TTC549 (cell line): Measurements from ENCODE around the gene FAAP100.

Source experiments
- FAIRE-seq: peaks from 2 replicates; lab custom pipeline; 2012; peaks lifted over from hg19 to GRCh38; lab: Jason Lieb, UNC

The FAAP100 gene

DNA sequence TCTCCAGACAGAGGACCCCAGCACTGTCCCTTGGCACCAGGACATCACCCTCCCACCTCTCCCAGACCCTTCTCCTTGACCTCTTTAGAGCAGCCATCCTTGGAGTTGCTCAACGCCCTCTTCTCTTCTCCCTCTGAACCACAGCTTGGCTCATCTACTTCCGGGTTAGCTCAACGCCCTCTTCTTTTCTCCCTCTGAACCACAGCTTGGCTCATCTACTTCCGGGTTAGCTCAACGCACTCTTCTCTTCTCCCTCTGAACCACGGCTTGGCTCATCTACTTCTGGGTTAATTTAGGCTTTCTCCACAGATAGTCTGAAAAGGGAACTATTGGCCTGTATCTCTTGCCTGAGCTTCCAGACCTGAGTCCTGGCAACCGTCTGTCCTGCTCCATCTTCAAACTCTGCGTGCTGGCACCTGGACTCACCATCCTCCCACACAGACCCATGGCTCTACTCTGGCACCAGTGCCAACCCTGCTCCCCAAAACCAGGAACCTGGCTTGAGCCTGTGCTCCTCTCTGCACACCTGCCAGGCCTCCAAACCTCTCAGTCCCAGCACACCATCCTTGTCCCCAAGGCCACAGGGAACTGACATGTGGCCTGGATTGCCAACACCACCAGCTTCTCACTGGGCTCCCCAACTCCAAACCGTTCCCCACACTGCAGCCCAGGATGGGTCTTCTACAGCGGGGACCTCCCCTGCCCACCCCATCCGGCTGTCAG is 25.3 kb upstream of the FAAP100 start:
- FAIRE-seq = no peak

DNA sequence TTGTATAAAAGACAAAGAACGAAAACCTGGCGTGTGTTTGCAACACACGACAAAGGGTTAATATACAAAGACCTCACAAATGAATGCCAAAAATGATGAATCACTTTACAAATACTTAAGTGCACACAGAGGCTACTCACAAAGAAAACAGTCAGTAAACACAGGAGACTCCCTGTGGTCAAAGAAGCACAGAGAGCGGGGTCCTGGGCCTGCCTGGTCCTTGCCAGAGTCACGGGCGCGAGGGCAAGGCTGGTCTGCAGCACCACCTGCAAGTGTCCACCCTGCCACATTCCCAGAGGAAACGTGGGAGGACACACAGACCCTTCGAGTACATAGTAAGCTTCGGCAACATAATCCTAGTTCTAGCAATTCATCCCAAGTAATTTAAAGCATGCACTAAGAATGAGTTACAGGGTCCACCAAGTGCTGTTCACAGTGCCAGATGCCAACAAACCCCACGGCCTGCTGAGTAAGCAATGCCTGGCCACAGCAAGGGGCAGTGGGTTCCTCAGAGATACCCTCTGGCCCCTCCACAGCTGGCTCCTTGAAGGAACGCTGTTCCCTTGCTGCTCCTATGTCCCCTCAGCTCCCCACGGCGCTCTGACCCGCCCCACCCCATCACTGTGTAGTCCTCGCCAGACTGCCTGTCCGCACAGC is 24.6 kb upstream of the FAAP100 start:
- no peak for FAIRE-seq

DNA sequence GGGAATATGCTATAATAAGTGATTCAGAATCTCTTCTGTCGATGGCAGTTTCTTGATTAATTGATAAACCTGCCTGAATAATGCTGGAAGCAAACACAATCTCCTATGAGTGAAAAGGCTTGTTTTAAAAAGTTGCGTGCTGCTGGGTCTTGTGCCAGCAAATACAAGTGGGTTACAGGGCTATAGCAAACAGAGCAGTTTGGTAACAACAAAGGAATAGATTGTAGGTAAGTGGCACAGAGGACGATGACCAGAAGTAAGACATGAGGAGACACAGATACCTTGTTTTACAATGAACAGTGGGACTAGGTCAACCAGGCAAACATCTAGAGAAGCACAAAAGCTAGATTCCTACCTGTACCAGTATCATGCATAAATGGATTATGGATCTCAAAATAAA is 23.7 kb upstream of the FAAP100 start:
- no peak for FAIRE-seq

DNA sequence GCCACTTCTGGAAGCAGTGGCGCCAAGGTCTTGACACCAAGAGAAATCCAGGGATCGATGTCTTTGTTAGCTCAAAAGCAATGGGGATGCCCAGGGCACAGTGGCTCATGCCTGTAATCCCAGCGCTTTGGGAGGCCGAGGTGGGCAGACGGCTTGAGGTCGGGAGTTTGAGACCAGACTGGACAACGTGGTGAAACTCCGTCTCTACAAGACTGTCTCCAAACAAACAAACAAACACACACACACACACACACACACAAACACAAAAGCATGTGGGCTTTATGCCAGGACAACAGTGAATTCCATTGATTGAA is 22.4 kb upstream of the FAAP100 start:
- FAIRE-seq = no peak

DNA sequence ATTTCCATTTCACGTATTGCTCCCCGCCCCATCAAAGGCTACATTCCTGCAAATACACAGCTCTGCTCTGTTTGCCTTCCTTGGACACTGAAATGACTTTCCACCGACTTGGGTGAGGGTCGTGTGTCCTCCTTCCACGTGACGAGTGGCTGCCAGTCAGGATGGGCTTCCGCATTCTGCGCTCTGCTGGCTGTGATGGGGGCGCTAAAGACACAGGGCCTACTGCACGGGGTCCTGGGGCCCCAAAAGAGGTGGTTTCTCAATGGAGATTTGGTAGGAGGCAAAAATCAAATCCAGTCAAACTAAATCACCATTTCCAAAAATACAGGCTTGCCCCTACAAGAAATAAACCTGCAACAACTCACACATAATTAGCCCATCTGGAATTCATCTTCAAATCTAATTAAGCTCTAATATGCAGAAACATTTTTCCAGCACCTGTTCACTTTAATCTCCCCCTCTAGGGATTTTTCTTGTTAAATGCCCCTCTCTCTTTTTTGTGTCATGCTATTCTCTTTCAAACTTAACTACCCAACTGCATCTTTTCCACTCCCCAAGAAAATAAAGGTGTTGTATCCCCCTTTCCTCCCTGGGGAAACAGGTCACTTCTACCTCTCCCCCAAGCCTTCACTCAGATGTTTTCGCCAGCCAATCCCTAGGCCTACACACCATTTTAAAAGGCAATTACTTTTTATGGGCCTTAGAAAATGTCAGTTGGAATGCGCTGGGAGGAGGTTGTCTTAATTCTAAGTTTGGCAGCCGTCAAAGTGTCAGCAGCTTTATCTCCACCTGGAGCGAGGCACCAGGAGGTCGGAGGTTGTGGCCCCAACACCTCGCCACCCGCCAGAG is 21.9 kb upstream of the FAAP100 start:
- FAIRE-seq = no peak

DNA sequence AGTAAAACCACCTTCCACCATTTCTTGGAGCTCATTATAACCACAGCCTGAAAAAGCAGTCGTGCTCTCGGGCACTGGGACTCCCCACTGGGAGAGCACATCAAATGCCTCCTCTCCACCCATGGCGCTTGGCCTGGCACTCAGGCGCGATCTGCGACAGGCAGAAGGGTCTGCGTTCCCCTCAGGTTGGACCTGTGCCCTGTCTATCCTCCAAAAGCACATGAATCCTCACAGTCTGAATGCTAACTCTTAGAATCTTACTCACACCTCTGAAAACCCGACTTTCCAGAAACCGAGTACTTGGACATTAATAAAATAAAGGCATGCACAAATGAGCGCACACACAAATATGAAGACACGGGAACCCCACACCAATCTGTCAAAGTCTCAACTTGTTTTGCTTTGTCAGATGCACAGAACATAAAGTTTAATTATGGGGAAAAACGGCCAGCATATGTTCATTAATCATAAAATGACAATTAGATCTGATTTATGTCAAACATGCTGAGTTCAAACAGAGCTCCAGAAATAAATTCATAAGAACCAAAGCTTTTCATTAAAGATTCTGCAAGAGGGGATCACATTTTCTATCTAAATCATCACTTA is 20.5 kb upstream of the FAAP100 start:
- FAIRE-seq = no peak

DNA sequence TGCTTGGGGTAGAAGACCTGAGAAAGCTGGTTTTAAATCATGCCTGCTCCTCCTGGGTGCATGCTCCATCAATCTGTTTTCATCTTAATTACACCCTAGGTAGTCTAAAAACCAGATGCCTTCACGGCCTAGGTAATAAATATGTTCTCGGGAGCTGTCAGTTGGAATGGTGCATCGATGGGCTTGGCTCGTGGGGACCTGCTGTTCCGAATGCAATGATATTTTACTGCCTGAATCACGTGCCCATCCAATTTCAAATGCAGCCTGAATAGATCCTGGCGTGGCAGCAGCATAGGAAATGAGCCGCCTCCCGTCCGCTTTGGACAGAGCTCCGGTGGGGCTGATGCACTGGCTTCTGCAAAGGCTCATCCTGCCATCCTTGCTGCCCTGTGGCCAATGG is 18.8 kb upstream of the FAAP100 start:
- FAIRE-seq = no peak

DNA sequence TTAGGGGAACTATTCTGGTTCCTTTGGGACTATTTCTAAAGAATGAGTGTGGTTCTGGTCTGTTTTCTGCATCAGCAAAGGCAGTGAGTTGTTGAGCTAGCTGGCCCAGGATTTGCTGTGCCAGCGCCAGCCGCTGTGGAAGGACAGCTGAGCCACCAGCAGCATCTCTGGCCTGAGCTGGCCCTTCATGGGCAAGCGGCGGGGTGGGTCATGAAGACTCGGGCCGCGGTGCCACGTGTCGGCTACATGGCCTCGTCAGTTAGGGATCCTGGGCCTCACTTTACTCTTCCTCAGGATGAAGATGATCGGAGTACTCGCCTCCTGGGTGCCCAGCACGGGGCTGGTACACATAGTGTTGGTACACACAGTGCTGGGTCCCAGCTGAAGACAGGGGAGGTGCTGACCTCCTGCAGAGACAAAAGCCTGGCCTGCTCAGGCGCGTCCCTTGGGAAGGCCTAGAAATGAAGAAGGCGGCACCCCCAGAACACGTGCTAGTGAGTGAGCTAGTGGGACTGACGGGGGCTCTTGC is 17.9 kb upstream of the FAAP100 start:
- FAIRE-seq = no peak

DNA sequence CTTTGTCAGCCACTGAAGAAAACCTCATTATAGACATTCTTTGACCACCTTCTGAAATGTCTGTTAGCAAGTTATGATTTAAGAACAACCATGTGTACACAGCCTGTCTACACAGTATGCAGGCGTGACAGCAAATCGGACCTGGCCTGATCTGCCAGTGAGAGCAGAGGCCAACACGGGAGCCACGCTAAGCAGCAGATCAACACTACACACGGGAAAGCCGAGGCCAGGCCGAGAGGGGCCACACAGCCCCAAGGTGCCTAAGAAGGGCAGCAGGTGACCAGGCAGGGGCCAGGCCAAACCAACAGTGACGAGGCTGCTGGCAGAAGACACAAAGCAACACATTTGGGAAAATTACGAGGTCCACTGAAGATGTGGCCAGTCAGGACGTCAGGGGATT is 16.3 kb upstream of the FAAP100 start:
- FAIRE-seq = no peak

DNA sequence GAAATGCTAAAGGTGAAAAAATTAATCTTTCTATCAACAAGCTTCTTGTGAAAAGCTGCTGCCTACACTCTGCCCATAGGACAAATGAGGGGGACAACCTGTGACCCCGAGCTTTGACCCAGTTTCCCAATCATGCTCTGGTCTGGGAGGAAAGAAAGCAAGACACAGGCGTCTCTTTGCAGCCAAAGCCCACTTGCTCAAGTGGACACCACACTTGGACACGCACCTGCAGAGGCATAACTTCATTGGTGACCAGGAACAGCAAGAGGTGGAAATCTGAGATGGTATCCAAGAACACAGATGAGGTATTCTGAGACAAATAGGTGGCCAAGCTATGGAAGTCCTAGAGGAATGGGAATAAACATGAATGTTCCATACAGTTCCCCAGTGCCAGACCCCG is 15.0 kb upstream of the FAAP100 start:
- no peak for FAIRE-seq

DNA sequence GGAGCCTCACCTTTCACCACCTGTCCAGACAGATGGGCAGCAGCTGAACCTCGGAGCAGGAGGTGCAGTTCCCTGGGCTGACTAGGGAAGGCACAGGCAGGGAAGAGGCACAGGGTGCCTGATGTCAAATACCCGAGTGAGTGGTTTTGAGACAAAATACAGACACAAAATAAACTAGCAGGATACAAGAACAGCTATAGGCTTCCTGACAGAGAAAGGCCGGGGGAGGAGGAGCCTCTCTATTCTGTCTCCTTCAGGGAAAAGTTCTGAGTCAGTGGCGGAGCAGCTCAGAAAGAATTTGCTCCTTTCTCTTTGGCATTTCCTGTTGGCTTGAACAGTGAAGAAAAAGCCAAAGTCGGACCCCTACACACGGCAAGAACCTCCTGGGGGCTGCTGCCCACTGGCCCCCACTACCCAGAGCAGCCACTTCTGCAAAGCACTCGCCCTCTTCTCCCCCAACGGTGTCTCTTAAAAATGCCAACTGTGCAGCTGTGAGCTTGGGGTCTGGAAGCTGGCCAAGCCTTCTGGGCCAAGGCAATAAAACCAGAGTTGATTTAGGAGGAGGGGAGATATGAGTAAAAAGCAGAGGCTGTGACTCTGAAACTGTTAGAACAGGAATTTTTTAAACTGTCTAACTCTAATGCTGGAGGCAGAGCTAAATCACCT is 14.4 kb upstream of the FAAP100 start:
- FAIRE-seq = no peak

DNA sequence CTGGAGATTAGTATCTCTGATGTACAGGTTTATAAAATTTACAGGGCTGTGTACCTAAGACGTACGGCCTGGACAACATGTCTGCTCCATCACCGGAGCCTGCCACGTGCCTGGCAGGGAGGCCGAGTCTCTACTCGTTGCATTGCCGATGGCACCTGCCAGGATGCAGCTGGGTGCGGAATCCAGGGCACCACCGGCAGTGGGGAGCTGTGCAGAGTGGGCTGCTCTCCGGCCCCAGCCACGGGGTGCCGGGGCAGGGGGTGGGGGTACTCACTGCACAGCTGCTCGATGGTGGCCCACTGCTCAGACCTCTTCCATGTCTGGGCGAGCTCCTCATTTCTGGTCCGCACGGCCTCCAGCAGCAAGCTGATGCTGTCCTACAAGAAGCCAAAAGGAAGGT is 13.1 kb upstream of the FAAP100 start:
- FAIRE-seq = no peak

DNA sequence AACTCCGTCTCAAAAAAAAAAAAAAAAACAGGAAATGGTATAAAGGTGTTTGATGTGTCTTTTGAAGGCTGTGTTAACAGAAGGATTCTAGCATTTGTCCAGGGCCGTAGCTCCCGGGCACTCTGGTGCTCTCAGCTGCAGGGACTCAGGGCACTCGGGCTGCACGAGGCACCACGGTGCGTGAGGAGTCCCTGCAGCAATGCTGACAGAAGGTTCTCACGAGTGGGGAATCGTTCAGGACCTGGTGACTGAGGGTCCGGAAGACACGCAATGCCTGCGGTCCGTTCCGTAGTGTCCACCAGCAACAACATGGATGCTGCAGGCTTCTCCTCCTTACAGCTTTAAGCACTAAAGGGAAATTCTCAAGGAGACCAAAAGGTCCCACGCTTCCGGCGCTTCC is 12.6 kb upstream of the FAAP100 start:
- no peak for FAIRE-seq

DNA sequence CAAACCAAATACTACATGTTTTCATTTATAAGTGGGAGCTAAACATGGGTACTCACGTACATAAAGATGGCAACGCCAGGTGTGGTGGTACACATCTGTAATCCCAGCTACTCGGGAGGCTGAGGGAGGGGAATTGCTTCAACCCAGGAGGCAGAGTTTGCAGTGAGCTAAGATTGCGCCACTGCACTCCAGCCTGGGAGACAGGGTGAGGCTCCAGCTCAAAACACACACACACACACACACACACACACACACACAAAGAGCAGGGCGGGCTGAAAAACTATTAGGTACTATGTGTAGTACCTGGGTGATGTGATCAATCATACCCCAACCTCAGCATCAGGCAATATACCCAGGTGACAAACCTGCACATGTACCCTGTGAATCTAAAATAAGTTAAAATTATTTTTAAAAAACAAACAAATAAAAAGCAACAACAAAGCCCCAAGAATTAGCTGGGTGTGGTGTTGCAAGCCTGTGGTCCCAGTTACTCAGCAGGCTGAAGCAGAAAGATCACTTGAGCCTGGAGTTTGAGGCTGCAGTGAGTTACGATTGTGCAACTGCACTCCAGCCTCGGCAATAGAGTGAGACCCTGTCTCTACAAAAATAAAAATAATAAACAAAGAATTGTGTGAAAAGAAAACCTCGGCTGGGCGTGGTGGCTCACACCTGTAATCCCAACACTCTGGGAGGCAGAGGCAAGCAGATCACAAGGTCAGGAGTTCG is 11.9 kb upstream of the FAAP100 start:
- no peak for FAIRE-seq

DNA sequence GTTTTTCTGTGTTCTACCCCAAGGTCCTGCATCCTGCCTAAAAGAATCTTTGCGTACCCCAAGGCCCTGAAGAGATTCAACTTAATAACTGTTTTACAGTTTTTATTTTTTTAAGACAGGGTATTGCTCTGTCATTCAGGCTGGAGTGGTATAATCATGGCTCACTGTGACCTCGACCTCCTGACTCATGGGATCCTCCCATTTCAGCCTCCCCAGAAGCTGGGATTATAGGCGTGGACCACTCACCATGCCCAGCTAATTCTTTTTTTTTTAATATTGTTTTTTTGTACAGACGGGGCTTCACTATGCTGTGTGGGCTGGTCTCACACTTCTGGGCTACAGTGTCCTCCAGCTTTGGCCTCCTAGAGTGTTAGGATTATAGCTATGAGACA is 9.3 kb upstream of the FAAP100 start:
- no peak for FAIRE-seq

DNA sequence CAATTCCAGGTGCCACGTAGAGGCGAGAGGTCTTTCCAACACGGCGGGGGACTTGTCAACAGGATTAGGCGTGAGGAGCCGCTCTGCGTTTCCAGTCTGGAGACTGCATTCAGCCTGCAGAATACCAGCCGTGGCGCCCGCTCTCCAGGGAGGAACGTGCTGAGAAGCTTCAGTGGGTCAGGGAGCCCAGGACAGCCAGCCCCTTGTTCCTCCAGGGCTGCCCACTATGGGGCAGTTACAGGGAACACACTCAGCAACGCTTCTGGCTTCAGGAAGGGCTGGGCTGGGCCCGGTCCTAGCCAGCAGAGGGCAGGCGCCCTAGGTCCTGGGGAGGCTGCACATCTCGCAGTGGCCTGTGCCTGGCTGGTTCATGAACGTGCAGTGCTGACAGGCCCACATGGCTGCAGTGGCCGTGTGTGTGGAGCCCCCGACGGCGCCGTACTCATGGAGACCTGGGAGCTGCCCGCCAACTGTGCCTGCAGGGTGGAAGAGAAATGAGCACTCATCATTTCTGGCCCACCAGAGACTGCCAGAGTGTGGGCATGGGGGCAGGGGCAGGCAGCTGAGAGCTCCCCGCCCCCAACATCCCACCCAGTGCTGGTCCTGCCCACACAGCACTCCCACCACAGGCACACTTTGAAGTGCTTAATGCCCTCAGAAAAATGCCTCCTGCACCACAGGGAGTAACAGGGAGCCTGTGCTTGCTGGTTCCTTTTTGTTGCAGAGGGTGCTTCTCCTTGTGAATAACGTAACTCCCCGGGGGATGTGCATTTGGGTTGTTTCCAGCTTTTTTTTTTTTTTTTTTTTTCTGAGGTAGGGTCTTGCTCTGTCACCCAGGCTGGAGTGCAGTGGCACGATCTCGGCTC is 7.0 kb upstream of the FAAP100 start:
- FAIRE-seq = no peak

DNA sequence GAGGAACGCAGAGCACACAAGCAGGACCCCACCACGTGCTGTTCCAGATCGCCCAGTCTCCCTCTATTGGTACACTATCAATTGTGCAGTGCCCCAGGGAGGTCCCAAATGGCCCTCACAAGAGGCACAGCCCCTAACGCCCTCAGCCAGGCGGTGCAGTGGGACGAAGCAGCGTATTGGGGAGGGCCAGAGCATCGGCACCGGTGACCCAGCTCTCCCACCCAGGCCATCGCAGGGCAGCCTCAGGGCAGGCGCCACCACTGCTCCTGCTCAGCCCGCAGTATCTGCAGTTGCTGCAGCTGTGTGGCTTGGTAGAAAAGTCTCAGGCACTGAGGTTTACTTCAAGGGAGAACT is 5.9 kb upstream of the FAAP100 start:
- FAIRE-seq = no peak

DNA sequence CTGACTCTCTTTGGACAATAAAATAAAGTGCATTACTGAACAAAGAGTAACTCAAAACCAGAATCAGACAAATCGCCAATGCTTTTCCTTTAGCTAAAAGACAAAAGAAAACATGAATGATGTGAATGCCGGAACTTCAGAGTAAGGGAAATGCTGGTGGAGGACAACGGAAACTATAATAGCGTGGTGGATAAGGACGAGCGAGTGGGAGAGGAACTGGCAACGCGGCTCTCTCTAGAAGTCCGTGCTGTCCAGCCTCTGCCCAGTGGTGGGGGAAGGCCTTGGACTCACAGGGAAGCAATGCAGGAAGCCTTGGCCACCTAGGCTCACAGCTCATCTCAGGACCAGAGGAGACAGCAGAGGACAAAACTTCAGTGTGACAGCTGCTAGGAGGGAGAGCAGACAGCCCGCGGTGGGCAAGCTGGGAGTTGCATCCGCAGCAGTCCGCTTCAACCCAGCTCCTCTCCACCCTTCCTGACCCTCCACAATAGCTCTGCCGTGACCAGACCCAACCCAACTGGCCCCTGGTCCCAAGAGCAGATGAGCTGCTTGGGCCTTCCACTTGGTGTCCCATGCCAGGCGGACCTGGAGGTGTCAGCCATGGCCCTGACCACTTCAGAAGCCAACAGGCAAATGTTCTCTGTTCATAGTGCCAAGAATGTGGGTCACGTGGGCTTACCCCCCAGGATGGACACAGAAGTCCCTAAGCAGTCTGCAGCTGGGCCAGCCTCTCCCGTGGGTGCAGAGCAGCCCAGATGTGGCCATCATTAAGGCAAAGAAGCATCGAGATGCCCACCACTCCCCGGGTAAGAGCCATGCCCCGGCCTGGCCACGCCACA is 5.3 kb upstream of the FAAP100 start:
- FAIRE-seq = no peak

DNA sequence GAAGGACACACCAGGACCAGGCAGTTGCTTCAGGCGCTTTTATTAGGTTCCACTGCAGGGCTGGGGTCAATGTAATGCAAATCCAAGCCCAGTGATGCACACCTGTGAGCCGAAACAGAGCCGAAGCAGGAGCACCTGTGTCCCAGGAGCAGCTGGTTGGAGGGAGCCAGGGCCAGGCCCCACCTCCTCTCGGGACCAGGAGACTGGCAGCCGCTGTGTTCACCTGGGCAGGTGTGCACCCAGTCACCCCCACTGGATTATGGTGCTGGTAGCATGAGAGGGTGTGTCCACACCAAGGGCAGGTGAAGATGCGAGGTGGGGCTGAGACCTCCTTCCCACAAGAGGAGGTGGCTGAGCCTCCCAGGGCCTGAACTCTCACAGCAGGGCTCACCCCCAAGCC is 4.7 kb upstream of the FAAP100 start:
- FAIRE-seq = no peak

DNA sequence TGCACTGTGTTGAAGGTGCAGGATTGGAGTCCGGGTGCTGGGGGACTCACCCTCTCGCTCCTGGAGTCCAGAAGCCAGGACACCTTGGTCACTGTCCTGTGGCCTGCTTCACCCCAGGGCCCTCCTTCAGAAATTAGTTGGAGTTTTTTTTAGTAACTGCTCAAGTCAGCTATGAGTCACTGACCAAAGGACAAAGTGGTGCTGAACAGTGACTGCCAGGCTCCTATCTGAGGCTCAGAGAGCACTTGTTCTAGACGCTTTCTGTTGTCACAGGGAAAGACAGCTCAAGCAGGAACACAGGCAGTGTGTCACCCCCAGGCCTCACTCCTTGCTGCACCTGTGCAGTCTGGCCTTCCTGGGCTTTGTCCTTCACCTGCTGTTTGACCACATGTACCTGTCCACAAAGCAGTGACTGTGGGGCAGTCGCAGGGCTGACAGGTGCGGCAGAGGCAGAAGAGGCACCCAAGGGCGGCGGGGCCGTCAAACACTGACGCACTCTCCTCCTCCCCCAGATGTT is 4.1 kb upstream of the FAAP100 start:
- no peak for FAIRE-seq
